Medulla oblongata (tissue), 1 donor: ENCODE measurements around the gene HES7.

Source experiments
- DNase-seq: peaks from one replicate; pipeline ENCODE4 v3.0.0-alpha.2; 2015; ENCODE audit errors: extremely low spot score

The HES7 gene

DNA sequence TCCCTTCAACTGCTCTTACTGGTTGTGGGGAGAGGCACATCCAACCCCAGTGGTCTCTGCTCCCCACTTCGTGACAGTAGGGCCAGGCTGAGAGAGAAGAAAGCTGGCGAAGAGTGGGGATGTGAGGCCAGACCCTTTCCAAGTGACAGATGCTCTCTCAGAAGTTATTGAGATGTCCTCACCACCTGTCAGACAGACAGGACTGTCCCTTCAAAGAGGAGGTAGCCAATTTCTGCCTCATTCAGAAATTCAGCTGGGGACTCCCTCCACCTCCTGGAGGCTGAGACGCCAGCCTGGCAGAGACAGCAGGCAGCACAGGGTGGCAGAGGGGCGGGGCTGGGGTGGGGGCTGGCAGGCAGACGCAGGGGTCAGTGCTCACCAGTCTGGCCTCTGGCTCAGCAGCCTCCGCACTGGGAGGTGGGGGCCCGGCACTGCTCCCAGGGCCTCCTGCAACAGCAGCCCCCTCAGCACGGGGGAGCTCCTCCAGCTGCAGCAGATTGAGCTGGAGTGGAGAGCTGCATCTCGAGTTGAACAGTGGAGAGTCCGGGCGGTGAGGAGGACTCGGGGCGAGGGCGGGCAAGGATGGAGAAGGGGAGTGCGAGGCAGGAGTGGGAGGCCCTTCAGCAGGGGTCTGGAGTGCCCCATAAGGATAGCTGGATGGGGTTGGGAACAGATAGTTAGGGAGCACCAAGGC is 19.1 kb upstream of the HES7 start:
- no peak for DNase-seq

DNA sequence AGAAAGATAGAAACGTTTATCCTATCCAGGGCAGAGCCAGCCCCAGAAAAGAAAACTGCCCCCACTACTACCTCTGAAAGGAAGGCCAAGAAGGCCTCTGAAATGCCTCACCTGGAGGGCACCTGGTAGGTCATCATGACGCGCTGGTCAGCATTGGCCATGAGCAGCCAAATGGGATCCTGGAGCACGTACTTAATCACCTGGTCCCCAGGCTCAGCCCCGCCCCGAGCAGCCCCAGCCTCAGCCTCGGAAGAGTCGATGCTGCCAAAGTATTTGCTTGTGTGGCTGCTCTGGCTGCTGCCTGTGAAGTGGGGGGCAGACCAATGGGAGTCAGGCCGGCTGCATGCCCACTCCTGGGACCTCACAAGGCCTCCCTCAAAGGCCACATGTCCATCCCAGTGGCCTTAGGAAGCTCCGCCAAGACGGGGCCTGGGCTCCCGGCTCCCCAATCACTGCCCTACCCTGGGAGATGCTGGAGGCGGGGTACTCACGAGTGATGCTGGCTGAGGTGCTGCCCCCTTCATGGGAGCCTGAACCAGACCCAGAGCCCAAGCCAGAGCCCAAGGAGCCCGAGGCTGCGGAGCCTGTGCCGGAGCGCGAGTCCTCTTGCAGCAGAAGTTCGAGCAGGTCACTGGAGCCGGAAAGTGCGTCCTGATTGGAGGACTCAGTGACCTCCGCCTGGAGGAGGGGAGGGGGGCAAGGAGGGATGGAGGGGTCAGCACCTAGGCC is 18.4 kb upstream of the HES7 start:
- no peak for DNase-seq

DNA sequence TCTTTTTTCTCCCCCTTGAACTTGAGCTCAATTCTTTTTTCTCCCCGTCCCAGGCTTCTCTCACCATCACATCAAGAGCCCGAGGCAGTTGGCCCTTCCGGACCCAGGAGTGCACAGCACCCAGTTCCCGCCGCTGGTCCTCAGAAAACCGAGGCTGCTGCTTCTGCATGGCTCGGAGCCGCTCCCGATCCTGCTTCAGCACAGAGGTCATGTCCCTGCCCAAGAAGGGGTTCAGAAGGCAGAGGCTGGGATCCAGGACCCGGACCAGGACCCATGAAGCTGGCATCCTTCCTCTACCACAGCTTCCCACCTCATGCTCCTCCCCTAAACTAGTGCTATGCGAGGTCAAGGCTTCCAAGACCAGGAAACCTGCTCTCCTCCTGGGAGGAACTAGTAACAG is 17.8 kb upstream of the HES7 start:
- no peak for DNase-seq

DNA sequence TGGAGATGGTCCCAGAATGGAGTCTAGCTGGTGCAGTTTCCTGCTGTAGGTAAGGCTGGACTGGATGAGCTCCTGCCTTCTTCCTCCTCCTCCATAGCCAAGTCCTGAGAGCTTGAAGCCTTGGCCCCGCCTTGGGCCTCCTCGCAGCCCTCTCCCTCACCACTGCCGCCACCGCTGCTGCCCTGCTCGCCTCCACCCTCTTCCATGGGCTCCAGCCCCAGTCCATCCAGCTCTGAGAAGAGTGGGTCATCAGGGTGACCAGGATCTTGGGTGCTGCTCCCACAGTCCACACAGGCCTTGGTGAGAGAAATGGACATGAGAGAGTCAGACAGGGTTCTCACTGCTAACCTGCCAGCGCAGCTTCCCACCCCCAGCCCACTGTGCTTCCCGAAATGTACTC is 17.1 kb upstream of the HES7 start:
- DNase-seq: no peak

DNA sequence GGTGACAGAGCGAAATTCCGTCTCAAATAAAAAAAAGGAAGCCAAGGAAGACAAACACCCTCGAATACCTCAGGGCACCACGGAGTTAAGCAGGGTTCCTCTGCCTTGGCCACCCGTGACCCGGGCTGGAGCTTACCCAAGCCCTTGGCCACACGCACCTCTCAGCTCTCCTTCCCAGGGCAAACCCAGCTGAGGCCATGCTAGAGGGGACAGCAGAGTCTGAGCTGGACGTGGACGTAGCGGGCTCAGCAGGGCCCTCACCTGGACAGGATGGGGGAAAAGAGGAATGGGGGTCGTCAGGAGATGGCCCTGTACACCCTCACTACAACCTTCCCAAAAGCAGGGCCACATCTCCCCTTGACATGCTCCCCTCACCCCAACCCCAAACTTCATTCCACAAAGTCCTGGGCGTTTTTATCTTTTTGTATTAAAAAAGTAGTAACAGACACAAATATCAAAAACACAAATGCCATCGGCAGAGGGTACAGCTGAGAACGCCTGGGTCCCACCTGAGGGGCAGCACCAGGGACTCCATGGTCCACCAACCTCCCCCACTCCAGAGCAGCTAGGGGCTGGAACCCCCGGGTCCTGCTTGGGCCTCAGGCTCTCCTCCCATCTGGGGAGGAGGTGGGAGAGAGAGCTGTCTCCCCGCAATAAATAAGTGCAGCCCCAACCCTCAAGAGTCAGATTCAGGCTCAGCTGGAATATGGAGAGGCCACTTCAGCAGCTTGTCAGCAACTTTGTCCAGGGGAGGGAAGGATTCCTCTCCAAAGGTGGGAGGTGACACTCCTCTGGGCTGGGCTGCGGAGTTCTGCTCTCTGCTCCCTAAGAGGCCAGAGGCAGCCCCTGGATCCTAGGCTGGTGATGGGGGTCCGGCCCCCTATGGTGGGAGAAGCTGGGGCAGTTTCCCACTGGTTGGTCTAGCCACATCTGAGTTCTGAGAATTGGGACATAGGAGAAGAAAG is 16.4 kb upstream of the HES7 start:
- no peak for DNase-seq

DNA sequence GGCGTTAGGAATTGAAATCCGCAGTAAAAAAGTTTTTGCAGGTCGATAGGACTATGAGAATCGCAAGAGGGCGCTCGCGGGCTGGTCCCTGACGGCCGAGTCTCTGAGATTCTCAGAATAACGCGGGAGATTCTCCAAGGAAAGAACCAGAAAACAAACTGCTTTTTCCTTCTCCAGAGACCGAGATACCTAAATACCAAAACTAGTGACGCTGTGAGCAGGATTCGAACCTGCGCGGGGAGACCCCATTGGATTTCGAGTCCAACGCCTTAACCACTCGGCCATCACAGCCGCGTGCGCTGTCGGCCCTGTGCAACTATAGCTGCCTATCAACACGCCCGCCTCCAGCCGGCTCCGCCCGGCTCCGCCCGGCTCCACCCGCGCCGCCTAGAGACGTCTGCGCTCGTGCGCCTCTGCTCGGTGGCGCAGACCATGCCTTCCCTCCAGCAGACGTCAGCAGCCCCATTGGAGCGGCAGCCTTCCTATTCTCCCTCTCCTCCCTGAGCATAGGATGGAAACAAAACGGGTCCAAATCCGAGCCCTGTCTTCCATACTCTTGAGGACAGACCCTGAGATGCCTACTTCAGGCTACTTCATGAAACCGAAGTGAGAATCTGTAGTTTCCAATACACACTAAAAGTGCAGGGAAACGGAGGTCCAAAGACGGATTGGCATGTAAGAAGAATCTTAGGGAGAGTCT is 14.9 kb upstream of the HES7 start:
- DNase-seq: peak; percentile 95

DNA sequence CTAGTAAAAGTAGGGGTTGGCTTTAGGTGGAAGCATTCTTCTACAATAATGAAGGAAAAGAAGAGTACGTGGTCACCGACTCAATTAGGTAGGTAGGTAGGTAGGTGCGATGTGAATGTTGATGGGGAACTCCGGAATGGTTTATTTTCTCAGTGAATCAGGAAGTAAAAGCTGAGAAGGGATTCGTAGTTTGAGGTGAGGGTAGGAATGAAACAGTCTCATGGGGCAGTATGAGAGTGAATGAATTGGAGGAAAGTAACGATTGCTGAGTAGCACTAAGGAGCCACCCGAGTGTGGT is 14.4 kb upstream of the HES7 start:
- no peak for DNase-seq

DNA sequence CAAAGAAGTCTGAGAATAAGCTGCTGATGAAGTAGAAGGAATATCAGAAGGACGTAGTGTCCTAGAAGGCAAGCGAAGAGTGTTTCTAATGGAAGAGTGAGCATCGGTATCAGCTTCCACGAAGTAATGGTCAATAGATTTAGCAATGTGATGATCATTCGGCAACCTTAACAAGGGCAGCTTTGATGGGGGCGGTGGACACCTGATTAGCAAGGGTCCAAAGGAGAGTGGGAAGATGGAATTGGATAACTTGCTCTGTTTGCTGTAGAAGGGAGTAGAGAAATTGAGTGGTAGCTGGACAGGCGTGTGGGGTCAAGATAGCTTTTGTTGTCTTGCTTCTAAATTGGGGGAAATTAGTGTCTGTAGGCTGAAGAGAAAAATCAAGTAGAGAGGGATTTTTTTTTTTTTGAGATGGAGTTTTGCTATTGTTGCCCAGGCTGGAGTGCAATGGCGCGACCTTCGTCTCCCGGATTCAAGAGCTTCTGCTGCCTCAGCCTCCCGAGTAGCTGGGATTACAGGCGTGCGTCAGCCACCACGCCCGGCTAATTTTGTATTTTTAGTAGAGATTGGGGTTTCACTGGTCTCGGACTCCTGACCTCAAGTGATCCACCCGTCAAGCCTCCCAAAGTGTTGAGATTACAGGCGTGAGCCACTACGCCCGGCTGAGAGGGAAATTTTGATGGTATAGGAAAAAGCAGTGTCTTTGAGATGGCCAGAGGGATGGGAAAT is 13.9 kb upstream of the HES7 start:
- DNase-seq: no peak

DNA sequence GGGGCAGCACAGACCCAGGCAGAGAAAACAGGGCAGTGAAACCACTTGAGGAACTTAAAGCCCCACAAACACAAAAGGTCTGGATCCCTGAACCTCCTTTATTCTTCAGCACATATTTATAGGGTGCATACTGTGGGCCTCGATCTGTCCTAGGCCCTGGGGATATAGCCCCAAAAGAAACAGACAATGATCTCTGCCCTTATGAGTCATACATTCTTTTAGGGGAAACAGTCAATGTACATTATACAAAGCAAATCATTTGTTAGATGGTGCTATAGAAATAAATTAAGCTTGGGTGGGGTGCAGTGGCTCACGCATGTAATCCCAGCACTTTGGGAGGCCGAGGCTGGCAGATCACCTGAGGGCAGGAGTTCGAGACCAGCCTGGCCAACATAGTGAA is 10.0 kb upstream of the HES7 start:
- DNase-seq: no peak

DNA sequence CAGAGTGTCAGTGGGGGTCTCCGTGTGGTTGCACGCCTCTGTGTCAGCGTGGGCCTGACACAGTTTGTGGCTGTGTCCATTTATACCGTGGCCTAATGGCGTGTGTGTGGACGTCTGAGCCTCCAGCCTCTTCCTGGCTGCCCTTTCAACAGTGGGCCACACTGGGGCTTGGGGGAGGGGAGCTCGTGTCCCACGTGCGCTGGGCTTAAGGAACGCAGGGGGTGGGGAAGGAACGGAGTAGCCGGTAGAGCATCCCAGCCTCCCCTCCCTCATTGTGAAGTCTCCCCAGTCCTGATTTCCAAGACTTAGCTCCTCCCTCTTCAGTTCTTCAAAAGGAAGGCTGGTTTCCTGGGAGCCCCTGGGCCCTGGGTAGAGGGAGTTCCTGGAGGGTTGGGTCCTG is 9.5 kb upstream of the HES7 start:
- DNase-seq: no peak

DNA sequence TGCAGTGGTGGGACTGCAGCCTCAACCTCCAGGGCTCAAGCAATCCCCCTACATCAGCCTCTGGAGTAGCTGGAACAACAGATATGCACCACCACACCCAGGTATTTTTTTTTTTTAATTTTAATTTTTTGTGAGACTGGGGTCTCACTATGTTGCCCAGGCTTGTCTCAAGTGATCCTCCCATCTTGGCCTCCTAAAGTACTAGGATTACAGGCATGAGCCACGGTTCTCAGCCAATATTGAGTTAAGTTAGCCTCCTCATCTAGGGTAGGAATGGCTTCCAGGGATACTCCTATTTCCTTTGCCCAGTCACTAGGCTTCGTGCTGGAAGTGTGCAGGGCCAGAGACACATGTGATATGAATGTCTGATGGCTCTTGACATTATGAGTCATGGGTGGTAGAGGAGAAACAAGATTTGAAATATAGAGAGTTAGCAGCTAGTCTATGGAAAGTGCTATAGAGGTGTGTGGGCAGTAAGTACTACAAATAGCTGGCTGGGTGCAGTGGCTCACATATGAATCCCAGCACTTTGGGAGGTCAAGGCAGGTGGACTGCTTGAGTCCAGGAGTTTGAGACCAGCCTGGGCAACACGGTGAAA is 8.0 kb upstream of the HES7 start:
- no peak for DNase-seq

DNA sequence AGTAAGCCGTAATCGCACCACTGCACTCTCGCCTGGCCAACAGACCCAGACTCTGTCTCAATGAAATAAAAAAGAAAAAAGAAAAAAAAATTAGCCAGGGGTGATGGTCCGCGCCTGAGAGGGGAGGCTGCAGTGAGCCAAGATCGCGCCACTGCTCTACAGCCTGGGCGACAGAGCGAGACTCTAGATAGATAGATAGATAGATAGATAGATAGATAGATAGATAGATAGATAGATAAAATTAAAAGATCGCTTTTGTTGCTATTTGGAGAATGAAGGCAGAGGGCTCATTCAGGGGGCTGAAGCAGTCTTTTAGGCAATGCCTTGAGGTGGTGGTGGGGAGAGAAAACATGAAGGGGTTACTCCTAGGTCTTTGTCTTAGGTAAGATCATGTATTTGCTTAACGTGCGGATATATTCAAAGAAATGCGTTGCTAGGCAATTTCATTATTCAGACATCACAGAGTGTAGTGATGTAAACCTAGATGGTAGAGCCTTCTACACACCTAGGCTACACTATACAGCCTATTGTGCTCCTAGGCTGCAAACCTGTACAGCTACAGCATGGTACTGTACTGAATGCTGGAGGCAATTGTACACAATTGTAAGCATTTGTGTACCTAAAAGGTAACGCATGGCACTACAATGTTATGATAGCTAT is 4.3 kb upstream of the HES7 start:
- DNase-seq: no peak

DNA sequence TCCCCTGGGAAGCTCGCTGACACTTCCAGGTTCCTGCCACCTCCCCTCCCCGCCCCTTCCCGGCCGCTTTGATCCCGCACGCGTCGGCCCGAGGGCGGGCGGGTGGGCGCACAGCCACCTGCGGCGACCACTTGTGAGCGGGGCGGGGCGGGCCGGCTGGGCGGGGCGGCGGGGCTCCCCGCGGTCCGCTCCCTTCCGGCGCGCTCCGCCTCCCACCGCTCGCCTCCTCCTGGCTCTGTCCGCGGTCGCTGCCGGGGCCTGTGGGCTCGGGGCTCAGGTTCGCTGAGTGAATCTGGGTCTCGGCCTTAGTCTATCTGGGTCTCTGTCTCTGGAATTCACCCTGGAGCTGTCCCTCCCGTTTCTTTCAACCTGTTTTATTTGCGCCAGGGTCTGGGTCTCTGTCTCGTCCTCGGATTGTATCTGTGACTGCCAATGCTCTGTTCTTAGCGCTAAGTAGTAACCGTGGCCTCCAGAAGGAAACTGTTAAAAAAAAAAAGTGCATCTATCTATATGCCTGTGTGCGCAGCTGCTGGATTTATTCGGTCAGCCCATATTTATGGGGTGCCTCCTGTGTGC is 2.7 kb upstream of the HES7 start:
- peak; percentile 63 for DNase-seq

DNA sequence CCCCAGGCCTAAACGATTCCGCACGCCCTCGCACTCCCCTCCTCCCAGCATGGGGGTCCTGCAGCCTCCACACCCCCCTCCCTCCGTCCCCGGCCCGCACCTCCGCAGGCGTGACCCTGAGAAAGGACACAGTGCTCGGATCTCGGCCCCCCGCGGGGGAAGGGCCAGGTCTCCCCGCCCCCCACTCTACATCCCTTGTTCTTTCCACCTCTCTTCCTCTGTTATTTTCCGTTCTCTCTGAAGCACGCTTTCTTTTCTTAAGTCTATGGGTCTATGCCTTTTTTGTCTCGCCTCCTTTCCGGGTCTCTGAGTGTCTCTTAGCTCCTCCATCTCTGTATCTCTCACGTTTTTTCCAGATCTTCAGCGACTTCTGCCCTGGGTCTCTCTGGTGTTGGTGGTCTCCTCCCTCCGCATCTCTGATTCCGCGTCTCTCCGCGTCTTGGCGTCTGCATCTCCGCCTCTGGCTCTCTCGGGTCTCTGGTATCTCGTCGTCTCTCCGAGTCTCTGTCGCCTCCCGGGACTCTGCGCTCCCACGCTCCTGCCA is 2.1 kb upstream of the HES7 start:
- no peak for DNase-seq

DNA sequence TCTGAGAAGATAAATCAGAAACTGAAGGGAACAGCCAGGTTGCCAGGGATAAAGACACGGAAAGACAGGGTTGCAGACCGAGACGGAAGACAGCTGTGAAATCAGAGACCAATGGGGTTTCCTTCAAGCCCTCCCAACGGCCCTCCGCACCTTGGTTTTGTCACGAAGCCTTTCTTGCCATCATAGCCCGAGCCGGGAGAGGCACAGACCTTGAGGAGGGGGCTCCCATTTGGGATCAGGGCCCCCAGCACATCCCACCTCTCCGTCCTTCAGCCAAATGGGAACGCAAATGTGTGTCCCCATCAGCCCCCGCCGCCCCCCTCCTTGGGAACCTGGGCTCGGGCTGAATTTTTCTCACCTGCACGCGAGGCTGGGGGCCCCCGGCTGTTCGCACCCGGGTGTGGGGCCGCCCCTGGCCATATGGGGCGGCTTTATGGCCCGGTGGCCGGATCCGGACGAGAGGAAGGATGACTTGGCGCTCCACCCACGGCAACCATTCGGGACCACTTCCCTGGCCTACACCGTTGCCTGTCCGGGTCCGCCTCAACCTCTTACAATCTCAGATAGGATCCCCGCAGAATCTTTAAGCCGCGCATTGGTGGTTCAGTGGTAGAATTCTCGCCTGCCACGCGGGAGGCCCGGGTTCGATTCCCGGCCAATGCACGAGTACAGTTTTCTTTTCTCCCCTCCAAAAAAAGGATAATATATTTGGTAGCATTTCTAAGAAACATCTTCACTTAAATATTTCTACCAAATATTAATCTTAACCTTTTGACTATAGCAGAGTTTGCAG is 1.4 kb upstream of the HES7 start:
- peak; percentile 89 for DNase-seq

DNA sequence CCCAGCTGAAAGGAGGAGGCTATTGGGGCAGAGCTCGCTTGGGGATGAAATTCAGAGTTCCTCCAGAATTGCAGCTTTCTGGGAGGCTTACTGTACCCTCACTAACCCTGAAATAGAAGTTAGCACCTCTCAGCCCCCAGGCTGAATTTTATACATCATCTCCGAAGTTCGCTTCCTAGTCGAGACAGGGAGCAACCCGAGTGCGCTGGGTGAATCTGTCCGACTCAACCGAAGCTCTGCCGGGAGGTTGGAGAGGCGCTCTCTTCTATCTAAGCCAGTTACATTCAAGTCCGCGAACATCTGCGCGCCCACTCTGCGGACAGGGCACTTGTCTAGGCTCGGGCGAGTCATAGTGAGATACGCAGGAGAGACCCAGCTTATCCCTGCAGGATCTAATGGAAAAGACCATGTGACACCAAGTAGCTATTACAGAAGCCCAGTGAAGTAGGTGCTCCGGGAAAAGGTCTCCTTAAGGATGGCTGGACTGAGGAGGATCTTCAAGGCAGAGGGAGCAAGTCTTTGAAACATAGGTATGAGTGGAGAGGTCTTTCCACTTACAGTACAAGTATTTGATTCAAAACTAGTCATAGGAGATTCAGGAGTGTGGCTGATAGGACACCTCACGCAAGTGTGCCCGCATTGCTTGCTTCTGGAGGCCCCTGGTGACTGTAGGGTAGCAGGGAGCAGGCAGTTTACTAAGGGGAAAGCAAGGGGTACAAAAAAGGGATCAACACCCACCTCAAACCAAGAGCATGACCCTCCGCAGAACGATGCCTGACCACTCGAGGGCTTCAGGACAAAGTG is 646 bp upstream of the HES7 start:
- no peak for DNase-seq

DNA sequence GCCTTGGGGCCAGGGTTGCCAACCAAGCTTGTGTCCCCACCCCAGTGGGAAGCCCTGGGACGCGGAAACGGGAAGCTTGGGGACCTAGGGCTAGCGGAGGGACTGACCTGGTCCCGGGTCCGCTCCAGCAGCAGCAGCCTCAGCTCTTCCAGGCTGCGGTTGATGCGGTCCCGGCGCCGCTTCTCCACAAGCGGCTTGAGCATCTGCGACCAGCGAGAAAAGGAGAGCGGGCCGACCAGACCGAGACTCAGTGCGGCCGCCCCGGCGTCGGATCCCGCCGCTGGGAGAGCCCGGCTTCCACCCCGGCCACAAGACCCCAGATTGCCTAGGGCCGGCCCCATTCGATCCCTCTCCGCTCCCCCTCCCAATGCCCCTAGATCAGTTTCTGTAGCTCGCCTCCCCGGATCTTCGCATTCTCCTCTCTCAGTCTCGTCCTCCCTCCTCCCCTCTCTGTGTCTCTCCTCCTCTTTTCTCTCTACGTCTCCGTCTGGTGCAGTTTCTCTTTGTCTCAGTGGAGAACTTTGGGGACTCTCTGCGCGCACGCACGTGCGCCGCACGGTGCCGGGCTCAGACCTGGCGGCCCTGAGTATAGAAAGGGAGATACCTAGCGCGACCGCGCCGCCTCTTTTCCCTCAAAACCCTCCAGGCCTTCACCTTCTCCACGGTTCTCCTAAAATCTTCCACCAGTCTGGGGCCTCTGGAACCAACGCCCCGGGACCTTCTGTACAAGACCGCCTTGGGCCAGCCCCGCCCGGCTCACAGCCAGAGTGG is 797 bp downstream of the HES7 start:
- no peak for DNase-seq
